ENCODE data around the gene AFF3.

DNA sequence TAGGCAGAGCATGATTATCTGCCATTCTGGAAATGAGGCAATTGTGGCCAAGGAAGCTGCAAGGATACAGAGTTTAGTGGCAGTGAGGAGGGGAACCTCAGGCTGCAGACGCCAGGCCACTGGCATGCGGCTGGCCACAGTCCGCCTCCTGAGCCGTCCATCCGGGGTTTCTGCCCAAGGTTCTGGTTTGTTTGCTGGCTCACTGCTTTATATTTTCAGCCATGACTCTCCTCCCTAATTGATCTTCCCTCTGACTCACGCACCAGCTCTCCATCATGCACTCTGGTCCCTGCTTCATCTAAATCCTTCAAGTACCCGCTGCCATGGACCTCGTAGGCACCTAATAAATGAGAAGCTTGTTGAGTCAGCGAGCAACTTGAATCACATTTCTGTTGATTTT is 544.8 kb downstream of the AFF3 start:
- TF ChIP-seq FOXM1 (IDR thresholded peaks at IDR 0.05; ENCODE audit: borderline replicate concordance, low read depth) (no peak), RAD21 (IDR thresholded peaks at IDR 0.05; ENCODE audit: low read depth) (no peak), EGR1 (IDR thresholded peaks at IDR 0.05) (no peak)
- TF ChIP-seq, protein P1, sequence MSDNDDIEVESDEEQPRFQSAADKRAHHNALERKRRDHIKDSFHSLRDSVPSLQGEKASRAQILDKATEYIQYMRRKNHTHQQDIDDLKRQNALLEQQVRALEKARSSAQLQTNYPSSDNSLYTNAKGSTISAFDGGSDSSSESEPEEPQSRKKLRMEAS (IDR thresholded peaks at IDR 0.05), result no peak

Data from Ishikawa (cell line).